ENCODE results near the gene TBCK.
A peak's percentile ranks its signal among the peaks of the same experiment; 100 is the strongest.
"Not testable (repeated sequence)": the region's sequence is repeated elsewhere in the genome, so short reads cannot be mapped to it uniquely, and the experiment has no call there.

Gene TBCK

DNA sequence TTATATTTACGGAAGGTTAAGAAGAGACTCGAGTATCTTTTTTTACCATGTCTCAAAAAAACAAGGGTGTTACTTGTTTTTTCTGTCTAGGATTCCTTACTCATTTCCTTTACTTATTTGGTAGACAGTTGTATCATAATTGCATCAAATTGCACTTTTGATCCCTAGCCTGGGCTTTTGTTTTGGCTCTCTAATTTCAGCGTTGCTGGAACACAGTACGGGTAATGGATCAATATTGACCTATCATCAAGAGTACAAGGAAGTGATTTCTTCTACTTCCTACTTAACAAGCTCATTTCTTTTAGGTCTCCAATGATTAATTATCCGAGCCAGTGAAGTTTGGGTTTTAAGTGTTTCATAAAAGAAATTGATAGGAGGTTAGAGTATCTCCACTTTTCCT lies 17.2 kb upstream of the TBCK start:
- no peak for DNase-seq
- no peak overlapping the region for H3K27ac ChIP-seq
- H3K27me3 ChIP-seq (replicated peaks) = no peaks in the 10 kb centered on the region
- H3K4me3 ChIP-seq (ENCODE audit: low read depth, low read length) = no peak overlapping the region
- TF ChIP-seq, protein P1, sequence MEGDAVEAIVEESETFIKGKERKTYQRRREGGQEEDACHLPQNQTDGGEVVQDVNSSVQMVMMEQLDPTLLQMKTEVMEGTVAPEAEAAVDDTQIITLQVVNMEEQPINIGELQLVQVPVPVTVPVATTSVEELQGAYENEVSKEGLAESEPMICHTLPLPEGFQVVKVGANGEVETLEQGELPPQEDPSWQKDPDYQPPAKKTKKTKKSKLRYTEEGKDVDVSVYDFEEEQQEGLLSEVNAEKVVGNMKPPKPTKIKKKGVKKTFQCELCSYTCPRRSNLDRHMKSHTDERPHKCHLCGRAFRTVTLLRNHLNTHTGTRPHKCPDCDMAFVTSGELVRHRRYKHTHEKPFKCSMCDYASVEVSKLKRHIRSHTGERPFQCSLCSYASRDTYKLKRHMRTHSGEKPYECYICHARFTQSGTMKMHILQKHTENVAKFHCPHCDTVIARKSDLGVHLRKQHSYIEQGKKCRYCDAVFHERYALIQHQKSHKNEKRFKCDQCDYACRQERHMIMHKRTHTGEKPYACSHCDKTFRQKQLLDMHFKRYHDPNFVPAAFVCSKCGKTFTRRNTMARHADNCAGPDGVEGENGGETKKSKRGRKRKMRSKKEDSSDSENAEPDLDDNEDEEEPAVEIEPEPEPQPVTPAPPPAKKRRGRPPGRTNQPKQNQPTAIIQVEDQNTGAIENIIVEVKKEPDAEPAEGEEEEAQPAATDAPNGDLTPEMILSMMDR (IDR thresholded peaks at IDR 0.05; ENCODE audit: low read depth, low read length, missing control alignments) = no peak
- in situ Hi-C loops (cut with HindIII; ENCODE audit: low pct_ligation_motif_present, low sequenced_read_pairs) = no loop called here
- H3K36me3 ChIP-seq (replicated peaks) = peaks cover 30% of the 10 kb centered on the region

DNA sequence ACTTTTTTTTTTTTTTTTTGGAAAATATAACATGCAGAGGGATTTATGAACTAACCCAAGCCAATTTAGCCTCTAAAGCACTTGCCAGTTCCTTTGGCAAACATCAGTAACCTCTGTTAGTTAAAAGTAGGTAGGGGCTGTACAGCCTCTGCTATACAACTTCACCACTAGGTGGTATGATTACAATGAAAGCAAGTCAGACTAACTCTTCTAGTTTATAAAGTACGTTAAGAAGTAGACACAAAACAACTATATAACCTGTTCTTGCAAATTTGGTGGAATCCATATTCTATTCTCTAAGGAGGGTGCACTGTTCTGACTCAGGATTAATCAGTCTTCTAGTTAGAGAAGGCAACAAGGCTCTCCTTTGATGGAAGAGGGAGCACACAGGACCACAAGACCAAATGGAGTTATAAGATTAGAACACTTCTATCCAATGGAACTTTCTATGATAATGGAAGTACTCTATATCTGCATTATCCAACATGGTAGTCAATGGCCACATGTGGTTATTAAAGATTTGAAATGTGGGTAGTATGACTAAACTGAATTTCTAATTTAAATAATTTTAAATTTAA lies 13.1 kb upstream of the TBCK start:
- in situ Hi-C loops (cut with HindIII; ENCODE audit: low pct_ligation_motif_present, low sequenced_read_pairs) = no loop called here
- H3K4me3 ChIP-seq (ENCODE audit: low read depth, low read length) = no peak overlapping the region
- peak; percentile 44 for DNase-seq
- no peak overlapping the region for H3K27ac ChIP-seq
- no peaks in the 10 kb centered on the region for H3K27me3 ChIP-seq (replicated peaks)
- peaks cover 28% of the 10 kb centered on the region for H3K36me3 ChIP-seq (replicated peaks)
- TF ChIP-seq, protein P1 (IDR thresholded peaks at IDR 0.05; ENCODE audit: low read depth, low read length, missing control alignments) = peak; percentile 65

DNA sequence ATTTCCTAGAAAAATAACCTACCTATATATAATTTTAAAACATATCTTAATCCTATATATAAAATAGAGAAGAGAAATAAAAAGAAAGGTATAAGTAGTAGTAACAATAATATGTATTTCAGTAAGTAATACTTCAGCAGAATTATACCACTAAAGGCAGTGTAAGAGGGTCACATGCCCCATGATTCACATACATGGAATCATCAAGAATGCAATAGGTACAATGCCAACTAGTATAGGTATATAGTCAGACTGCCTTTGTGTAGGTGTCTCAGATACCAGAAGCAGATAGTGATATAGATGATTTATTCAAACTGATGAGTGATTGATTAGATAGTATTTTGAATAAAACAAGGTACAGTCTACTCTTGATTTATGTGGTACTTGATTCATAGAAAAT lies 9.8 kb upstream of the TBCK start:
- peaks cover 19% of the 10 kb centered on the region for H3K36me3 ChIP-seq (replicated peaks)
- H3K27me3 ChIP-seq (replicated peaks) = no peaks in the 10 kb centered on the region
- TF ChIP-seq, protein P1 (IDR thresholded peaks at IDR 0.05; ENCODE audit: low read depth, low read length, missing control alignments) = no peak
- in situ Hi-C loops (cut with HindIII; ENCODE audit: low pct_ligation_motif_present, low sequenced_read_pairs) = no loop called here
- H3K4me3 ChIP-seq (ENCODE audit: low read depth, low read length) = no peak overlapping the region
- H3K27ac ChIP-seq = no peak overlapping the region
- DNase-seq = no peak

DNA sequence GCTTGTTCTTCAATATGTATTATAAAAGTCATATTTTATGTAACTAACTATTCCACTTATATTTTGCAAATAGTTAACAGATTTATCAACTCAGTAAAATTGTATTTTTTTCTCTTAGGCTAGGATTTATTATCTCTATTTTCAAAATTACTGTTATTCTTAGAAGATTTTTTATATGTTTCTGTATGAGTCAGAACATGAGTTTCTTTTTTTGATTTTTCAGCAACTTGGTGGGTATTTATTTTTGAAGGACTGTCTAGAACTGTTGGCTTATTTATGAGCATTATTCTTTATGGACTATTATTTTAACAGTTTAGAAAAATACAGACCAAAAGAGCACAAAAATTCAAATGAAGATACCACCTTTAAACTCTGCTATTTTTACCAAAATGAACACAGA lies 7.1 kb upstream of the TBCK start:
- no peak for DNase-seq
- Histone ChIP-seq H3K36me3 (replicated peaks) (peaks cover 10% of the 10 kb centered on the region), H3K27ac (no peak overlapping the region), H3K27me3 (replicated peaks) (no peaks in the 10 kb centered on the region), H3K4me3 (ENCODE audit: low read depth, low read length) (no peak overlapping the region)
- in situ Hi-C loops (cut with HindIII; ENCODE audit: low pct_ligation_motif_present, low sequenced_read_pairs) = no loop called here
- TF ChIP-seq, protein P1 (IDR thresholded peaks at IDR 0.05; ENCODE audit: low read depth, low read length, missing control alignments) = no peak

DNA sequence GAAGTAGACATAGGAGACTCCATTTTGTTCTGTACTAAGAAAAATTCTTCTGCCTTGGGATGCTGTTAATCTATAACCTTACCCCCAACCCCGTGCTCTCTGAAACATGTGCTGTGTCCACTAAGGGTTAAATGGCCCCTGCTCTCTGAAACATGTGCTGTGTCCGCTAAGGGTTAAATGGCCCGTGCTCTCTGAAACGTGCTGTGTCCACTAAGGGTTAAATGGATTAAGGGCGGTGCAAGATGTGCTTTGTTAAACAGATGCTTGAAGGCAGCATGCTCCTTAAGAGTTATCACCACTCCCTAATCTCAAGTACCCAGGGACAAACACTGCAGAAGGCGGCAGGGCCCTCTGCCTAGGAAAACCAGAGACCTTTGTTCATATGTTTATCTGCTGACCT lies 5.8 kb upstream of the TBCK start:
- H3K4me3 ChIP-seq (ENCODE audit: low read depth, low read length); H3K27me3 ChIP-seq (replicated peaks); H3K27ac ChIP-seq; in situ Hi-C loops (cut with HindIII; ENCODE audit: low pct_ligation_motif_present, low sequenced_read_pairs); H3K36me3 ChIP-seq (replicated peaks); DNase-seq: not testable (repeated sequence)

DNA sequence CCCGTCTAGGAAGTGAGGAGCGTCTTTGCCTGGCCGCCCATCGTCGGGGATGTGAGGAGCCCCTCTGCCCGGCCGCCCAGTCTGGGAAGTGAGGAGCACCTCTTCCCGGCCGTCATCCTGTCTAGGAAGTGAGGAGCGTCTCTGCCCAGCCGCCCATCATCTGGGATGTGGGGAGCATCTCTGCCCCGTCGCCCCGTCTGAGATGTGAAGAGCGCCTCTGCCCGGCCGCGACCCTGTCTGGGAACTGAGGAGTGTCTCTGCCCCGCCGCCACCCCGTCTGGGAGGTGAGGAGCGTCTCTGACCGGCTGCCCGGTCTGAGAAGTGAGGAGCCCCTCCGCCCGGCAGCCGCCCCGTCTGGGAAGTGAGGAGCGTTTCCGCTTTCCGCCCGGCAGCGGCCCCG lies 5.2 kb upstream of the TBCK start:
- H3K27ac ChIP-seq; H3K27me3 ChIP-seq (replicated peaks); in situ Hi-C loops (cut with HindIII; ENCODE audit: low pct_ligation_motif_present, low sequenced_read_pairs); DNase-seq; H3K4me3 ChIP-seq (ENCODE audit: low read depth, low read length); H3K36me3 ChIP-seq (replicated peaks): not testable (repeated sequence)

DNA sequence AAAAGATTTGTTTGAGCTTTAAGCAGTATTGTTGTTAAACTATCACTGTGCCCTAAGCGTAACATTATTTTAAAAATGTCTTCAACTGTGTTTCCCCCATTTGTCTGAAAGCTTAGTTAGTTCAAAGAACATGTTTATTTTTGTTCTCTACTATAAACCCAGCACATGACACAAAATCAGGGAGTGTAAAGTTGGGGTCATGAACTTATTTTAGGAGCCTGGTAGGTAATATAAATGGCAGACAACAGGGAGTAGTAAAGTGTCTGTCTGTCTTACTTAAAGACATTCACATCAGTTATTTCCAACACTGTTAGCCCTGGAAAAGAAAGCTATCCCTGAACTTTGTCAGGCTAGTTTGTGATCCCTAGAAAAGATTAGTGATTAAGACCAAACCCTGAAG lies 4.2 kb upstream of the TBCK start:
- no peak overlapping the region for H3K4me3 ChIP-seq (ENCODE audit: low read depth, low read length)
- H3K36me3 ChIP-seq (replicated peaks) = no peaks in the 10 kb centered on the region
- in situ Hi-C loops (cut with HindIII; ENCODE audit: low pct_ligation_motif_present, low sequenced_read_pairs) = no loop called here
- H3K27me3 ChIP-seq (replicated peaks) = no peaks in the 10 kb centered on the region
- TF ChIP-seq, protein P1 (IDR thresholded peaks at IDR 0.05; ENCODE audit: low read depth, low read length, missing control alignments) = no peak
- H3K27ac ChIP-seq = no peak overlapping the region
- no peak for DNase-seq
